H9 (cell line): ENCODE data around the gene CCT6A. TPM values are rescaled to one million over a fixed set of nuclear protein-coding genes. Genes with fewer than 3 reads are reported as not detected.
A peak's percentile ranks its signal among the peaks of the same experiment; 100 is the strongest.

ENCODE experiments used
- DNase-seq: peaks from one replicate; pipeline ENCODE4 v3.0.0-alpha.2; 2017
- H2AFZ ChIP-seq: one replicate; pipeline ENCODE4 v1.6.1; 2013; ENCODE audit warnings: mild to moderate bottlenecking, low read length, control low read depth, moderate library complexity
- H2AK5ac ChIP-seq: 2 replicates; pipeline ENCODE4 v1.6.1; 2013; ENCODE audit warnings: low read length, control low read depth, mixed read lengths; ENCODE audit not compliant: insufficient read length
- H2BK120ac ChIP-seq: one replicate; pipeline ENCODE4 v1.6.1; 2013; ENCODE audit warnings: low read depth, mild to moderate bottlenecking, low read length, control low read depth, inconsistent platforms; ENCODE audit not compliant: poor library complexity, severe bottlenecking
- H2BK12ac ChIP-seq: 2 replicates; pipeline ENCODE4 v1.6.1; 2013; ENCODE audit warnings: low read length, control low read depth, mixed read lengths, low read depth; ENCODE audit not compliant: insufficient read length
- H2BK15ac ChIP-seq: 2 replicates; pipeline ENCODE4 v1.6.1; 2013; ENCODE audit warnings: low read depth, low read length, control low read depth
- H2BK20ac ChIP-seq: one replicate; pipeline ENCODE4 v1.6.1; 2013; ENCODE audit warnings: low read depth, mild to moderate bottlenecking, low read length, control low read depth, inconsistent platforms; ENCODE audit not compliant: poor library complexity, severe bottlenecking
- H2BK5ac ChIP-seq: 2 replicates; pipeline ENCODE4 v1.6.1; 2013; ENCODE audit warnings: low read length, control low read depth, mixed read lengths; ENCODE audit not compliant: insufficient read length
- H3K14ac ChIP-seq: 2 replicates; pipeline ENCODE4 v1.6.1; 2013; ENCODE audit warnings: low read length, control low read depth; ENCODE audit not compliant: insufficient read depth
- H3K18ac ChIP-seq: 2 replicates; pipeline ENCODE4 v1.6.1; 2013; ENCODE audit warnings: low read depth, mild to moderate bottlenecking, mixed read lengths, low read length, control low read depth; ENCODE audit not compliant: insufficient read length
- H3K23ac ChIP-seq: 2 replicates; pipeline ENCODE4 v1.6.1; 2013; ENCODE audit warnings: low read length, control low read depth, mixed read lengths, low read depth; ENCODE audit not compliant: insufficient read length
- H3K23me2 ChIP-seq: 2 replicates; pipeline ENCODE4 v1.6.1; 2013; ENCODE audit warnings: low read depth, mild to moderate bottlenecking, mixed read lengths, low read length, control low read depth; ENCODE audit not compliant: insufficient read length, poor library complexity, severe bottlenecking
- H3K27ac ChIP-seq: 2 replicates; pipeline ENCODE4 v1.5.1; 2013; ENCODE audit warnings: low read length, control low read depth, mixed read lengths, low read depth; ENCODE audit not compliant: insufficient read length
- H3K27me3 ChIP-seq: 2 replicates; pipeline ENCODE4 v1.6.1; 2013; ENCODE audit warnings: low read length, control low read depth, inconsistent platforms; ENCODE audit not compliant: insufficient read depth
- H3K4ac ChIP-seq: 2 replicates; pipeline ENCODE4 v1.6.1; 2013; ENCODE audit warnings: low read depth, mild to moderate bottlenecking, control low read depth, inconsistent platforms, low read length, moderate library complexity
- H3K4me1 ChIP-seq: 2 replicates; pipeline ENCODE4 v1.6.1; 2013; ENCODE audit warnings: low read length, control low read depth, inconsistent platforms; ENCODE audit not compliant: insufficient read depth
- H3K4me2 ChIP-seq: 2 replicates; pipeline ENCODE4 v1.6.1; 2013; ENCODE audit warnings: low read length, control low read depth, mixed read lengths; ENCODE audit not compliant: insufficient read length, insufficient read depth
- H3K56ac ChIP-seq: 2 replicates; pipeline ENCODE4 v1.6.1; 2013; ENCODE audit warnings: low read depth, mild to moderate bottlenecking, mixed read lengths, low read length, control low read depth; ENCODE audit not compliant: insufficient read length
- H3K79me1 ChIP-seq: 2 replicates; pipeline ENCODE4 v1.6.1; 2013; ENCODE audit warnings: low read depth, mild to moderate bottlenecking, moderate library complexity, low read length, control low read depth, inconsistent platforms; ENCODE audit not compliant: insufficient read depth, poor library complexity, severe bottlenecking
- H3K79me2 ChIP-seq: 2 replicates; pipeline ENCODE4 v1.6.1; 2013; ENCODE audit warnings: low read length, control low read depth, inconsistent platforms; ENCODE audit not compliant: insufficient read depth
- H3K9ac ChIP-seq: 2 replicates; pipeline ENCODE4 v1.6.1; 2013; ENCODE audit warnings: low read length, control low read depth, mixed read lengths; ENCODE audit not compliant: insufficient read length; ENCODE audit errors: extremely low read depth
- H3K9me3 ChIP-seq: one replicate; pipeline ENCODE4 v1.6.1; 2013; ENCODE audit warnings: low read depth, low read length, inconsistent platforms; ENCODE audit not compliant: control insufficient read depth
- H3T11ph ChIP-seq: one replicate; pipeline ENCODE4 v1.6.1; 2013; ENCODE audit warnings: mild to moderate bottlenecking, low read length, control low read depth, inconsistent platforms
- H4K20me1 ChIP-seq: one replicate; pipeline ENCODE4 v1.6.1; 2013; ENCODE audit not compliant: control insufficient read depth, insufficient read length, insufficient read depth
- H4K5ac ChIP-seq: 2 replicates; pipeline ENCODE4 v1.6.1; 2013; ENCODE audit warnings: low read depth, mild to moderate bottlenecking, mixed read lengths, low read length, control low read depth; ENCODE audit not compliant: insufficient read length
- H4K8ac ChIP-seq: replicated peaks from 2 replicates; pipeline ENCODE4 v1.6.1; 2013; ENCODE audit warnings: low read length, control low read depth, mixed read lengths, low read depth; ENCODE audit not compliant: insufficient read length
- H4K91ac ChIP-seq: 2 replicates; pipeline ENCODE4 v1.6.1; 2013; ENCODE audit warnings: low read depth, mild to moderate bottlenecking, moderate library complexity, mixed read lengths, low read length, control low read depth; ENCODE audit not compliant: insufficient read length
- H3K27ac Mint-ChIP-seq, 3 experiments: 2 replicates in 2 of 3; 3 replicates in 1 of 3; pipeline ENCODE4 v1.8.0; 2020 to 2021; ENCODE audit warnings: mixed read lengths in 3 of 3, mild to moderate bottlenecking in 1 of 3, moderate library complexity in 1 of 3
- H3K27me3 Mint-ChIP-seq: 2 replicates; pipeline ENCODE4 v1.8.0; 2021; ENCODE audit warnings: low read depth, mild to moderate bottlenecking, moderate library complexity, mixed read lengths
- H3K36me3 Mint-ChIP-seq, 3 experiments: 2 replicates in 2 of 3; 3 replicates in 1 of 3; pipeline ENCODE4 v1.8.0; 2020 to 2021; ENCODE audit warnings: low read depth in 3 of 3, mixed read lengths in 3 of 3; ENCODE audit not compliant: insufficient read depth in 1 of 3
- H3K4me1 Mint-ChIP-seq, 2 experiments: 2 replicates each; pipeline ENCODE4 v1.8.0; 2020; ENCODE audit warnings: mixed read lengths in 2 of 2
- H3K4me3 Mint-ChIP-seq, 2 experiments: 2 replicates in 1 of 2; 3 replicates in 1 of 2; pipeline ENCODE4 v1.8.0; 2020 to 2021; ENCODE audit warnings: mild to moderate bottlenecking in 2 of 2, mixed read lengths in 2 of 2, moderate library complexity in 1 of 2
- H3K9me3 Mint-ChIP-seq, 2 experiments: 2 replicates in 1 of 2; 3 replicates in 1 of 2; pipeline ENCODE4 v1.8.0; 2020; ENCODE audit warnings: mild to moderate bottlenecking in 2 of 2, mixed read lengths in 2 of 2, moderate library complexity in 1 of 2
- WGBS: extraction: QIAGEN DNeasy Blood & Tissue Kit; methylation state at CpG from one replicate; pipeline ENCODE4 v1.1.7; 2013; ENCODE audit warnings: missing lambda C conversion rate, low lambda C conversion rate, mixed read lengths; ENCODE audit not compliant: insufficient read length; ENCODE audit errors: extremely low coverage; 5-methylcytosine and 5-hydroxymethylcytosine counted together
- total RNA-seq: library from RNA; stranded (reverse); gene quantifications from 2 replicates; pipeline ENCODE4 v1.2.1, GENCODE V29; 2021
- TF ChIP-seq, protein P1 (sequence below): fragments of 200-600 bp; sonication (generic); conservative IDR thresholded peaks from 3 replicates; pipeline ENCODE4 v1.8.0; 2021; ENCODE audit warnings: antibody characterized with exemption, mild to moderate bottlenecking

Gene CCT6A
- total RNA-seq, 1 experiment from 2014 or later: 303 TPM

DNA sequence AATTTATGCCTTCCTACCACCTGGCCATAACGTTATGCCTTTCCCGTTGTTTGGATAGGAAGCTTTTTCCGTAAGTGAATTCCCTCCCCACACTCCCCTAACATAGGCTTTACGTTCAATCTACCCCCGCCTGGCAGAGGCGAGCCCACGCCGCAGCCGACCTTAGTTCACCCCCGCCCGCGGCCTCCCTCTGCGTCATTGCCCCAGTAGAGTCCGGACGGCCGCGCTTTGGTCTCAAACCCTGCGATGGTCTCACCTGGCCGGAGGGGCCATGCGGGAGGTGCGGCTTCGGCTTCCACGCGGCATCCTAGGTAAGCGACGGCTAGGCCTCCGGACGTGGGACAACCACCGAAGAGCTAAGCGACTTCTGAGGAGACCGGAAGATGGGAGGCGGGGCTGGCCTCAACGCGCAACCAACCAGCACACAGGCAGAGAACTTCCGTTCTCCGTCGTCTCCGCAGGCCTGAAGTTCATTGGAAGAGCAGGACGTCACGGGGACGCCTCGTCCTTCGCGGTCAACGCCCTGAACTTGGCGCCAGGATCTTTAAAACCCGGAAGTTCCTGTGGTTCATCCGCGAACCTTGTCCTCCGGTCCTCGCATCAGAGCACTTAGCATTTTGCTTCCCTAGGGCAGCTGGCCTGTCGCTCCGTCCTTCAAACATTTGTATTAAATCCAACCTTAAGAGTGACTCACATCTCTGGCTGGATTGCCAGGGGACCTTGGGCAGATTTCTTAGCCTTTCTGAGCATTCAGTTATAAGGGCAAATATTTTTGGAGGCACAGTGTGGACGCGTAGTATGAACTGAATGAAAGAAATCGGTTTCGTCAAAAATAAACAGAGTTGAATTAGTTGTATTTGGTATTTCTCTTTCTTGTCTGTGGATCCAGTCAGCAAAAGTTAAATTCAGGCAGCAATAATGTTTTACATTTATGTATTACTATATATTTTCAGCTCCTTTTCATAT is 54.8 kb downstream of the CCT6A start, which contains the start of gene CHCHD2:
TSS of gene CHCHD2 (minus strand) at position 369 of the 966 bp plus-strand sequence. CDS start at position 306, 63 bp downstream.
- H2BK15ac ChIP-seq: no peak within 1 kb of the TSS
- no peak within 1 kb of the TSS for H3K23ac ChIP-seq
- no peak within 1 kb of the TSS; the same call in 1 of the 2 replicates for H3K14ac ChIP-seq
- no peak within 1 kb of the TSS for H3K27ac ChIP-seq
- H3K4ac ChIP-seq: no peak within 1 kb of the TSS
- peak within 1 kb of the TSS; percentile 91 to 97 (median 96) for H3K27ac Mint-ChIP-seq
- peaks cover 4% of the 10 kb centered on the region for H3K9me3 ChIP-seq
- H3K23me2 ChIP-seq: peaks cover 3% of the 10 kb centered on the region
- H4K91ac ChIP-seq: no peak within 1 kb of the TSS
- H2AK5ac ChIP-seq: no peak within 1 kb of the TSS
- no peak within 1 kb of the TSS for H4K5ac ChIP-seq
- H3K9ac ChIP-seq: peak within 1 kb of the TSS; percentile 71
- TF ChIP-seq, protein P1, sequence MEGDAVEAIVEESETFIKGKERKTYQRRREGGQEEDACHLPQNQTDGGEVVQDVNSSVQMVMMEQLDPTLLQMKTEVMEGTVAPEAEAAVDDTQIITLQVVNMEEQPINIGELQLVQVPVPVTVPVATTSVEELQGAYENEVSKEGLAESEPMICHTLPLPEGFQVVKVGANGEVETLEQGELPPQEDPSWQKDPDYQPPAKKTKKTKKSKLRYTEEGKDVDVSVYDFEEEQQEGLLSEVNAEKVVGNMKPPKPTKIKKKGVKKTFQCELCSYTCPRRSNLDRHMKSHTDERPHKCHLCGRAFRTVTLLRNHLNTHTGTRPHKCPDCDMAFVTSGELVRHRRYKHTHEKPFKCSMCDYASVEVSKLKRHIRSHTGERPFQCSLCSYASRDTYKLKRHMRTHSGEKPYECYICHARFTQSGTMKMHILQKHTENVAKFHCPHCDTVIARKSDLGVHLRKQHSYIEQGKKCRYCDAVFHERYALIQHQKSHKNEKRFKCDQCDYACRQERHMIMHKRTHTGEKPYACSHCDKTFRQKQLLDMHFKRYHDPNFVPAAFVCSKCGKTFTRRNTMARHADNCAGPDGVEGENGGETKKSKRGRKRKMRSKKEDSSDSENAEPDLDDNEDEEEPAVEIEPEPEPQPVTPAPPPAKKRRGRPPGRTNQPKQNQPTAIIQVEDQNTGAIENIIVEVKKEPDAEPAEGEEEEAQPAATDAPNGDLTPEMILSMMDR: no peak
- peaks cover 31 to 51% of the 10 kb centered on the region in 2 experiments for H3K9me3 Mint-ChIP-seq
- no peaks in the 10 kb centered on the region; the same call in 1 of the 2 replicates for H3K27me3 Mint-ChIP-seq
- no peaks in the 10 kb centered on the region for H4K20me1 ChIP-seq
- H3K4me3 Mint-ChIP-seq: peak within 1 kb of the TSS; percentile 88 to 96
- no peaks in the 10 kb centered on the region for H3K4me1 ChIP-seq
- H3K4me2 ChIP-seq: peak within 1 kb of the TSS; percentile 73
- no peaks in the 10 kb centered on the region for H3K27me3 ChIP-seq
- H3K4me1 Mint-ChIP-seq: peaks cover 8 to 11% of the 10 kb centered on the region in 2 experiments
- no peak within 1 kb of the TSS for H2BK12ac ChIP-seq
- no peak within 1 kb of the TSS for H3T11ph ChIP-seq
- DNase-seq: peak; percentile 39
- no peak within 1 kb of the TSS for H3K56ac ChIP-seq
- H3K79me2 ChIP-seq: no peaks in the 10 kb centered on the region; the same call in 1 of the 2 replicates
- H2AFZ ChIP-seq: no peak within 1 kb of the TSS
- no peak within 1 kb of the TSS for H3K18ac ChIP-seq
- H2BK5ac ChIP-seq: no peak within 1 kb of the TSS
- H4K8ac ChIP-seq: no peak within 1 kb of the TSS
- no CpG with 5 or more reads among the region's 57 CpGs for WGBS
- peaks cover 17 to 35% (median 20%) of the 10 kb centered on the region in 3 experiments; a peak in 6 of 7 replicates for H3K36me3 Mint-ChIP-seq
- no peak within 1 kb of the TSS for H2BK20ac ChIP-seq
- H3K79me1 ChIP-seq: no peaks in the 10 kb centered on the region
- no peak within 1 kb of the TSS for H2BK120ac ChIP-seq
